Forelimb muscle (tissue), 1 donor: ENCODE results near the gene OTOP3. TPM values are rescaled to one million over a fixed set of nuclear protein-coding genes. Genes with fewer than 3 reads are reported as not detected.
"Not testable (repeated sequence)": the region's sequence is repeated elsewhere in the genome, so short reads cannot be mapped to it uniquely, and the experiment has no call there.

Experiments used
- DNase-seq: peaks from one replicate; pipeline ENCODE4 v3.0.0-alpha.2; 2013; ENCODE audit warnings: low read depth
- polyA plus RNA-seq: library from polyadenylated mRNA; unstranded; fragments of 120-200 nt; gene quantifications from one replicate; pipeline ENCODE4 v1.2.1, GENCODE V29; 2013; ENCODE audit not compliant: insufficient read length

The OTOP3 gene
- polyA plus RNA-seq, 1 donor = not detected

- peak; percentile 60 for DNase-seq
Observed at GRCh38 chr17:74961657-74962350, 26.1 kb downstream of the OTOP3 start.

- no peak for DNase-seq
Observed at GRCh38 chr17:74962622-74963394, 27.1 kb downstream of the OTOP3 start.

GRCh38 chr17:74963656-74964055, 28.0 kb downstream of the OTOP3 start:
- no peak for DNase-seq

- DNase-seq = no peak
Observed at GRCh38 chr17:74964246-74964761, 28.6 kb downstream of the OTOP3 start.

GRCh38 chr17:74964988-74965622, 29.4 kb downstream of the OTOP3 start:
- DNase-seq = no peak

GRCh38 chr17:74968361-74968780, 32.7 kb downstream of the OTOP3 start:
- no peak for DNase-seq

GRCh38 chr17:74969501-74969900, 33.8 kb downstream of the OTOP3 start:
- DNase-seq = not testable (repeated sequence)

GRCh38 chr17:74970395-74970794, 34.7 kb downstream of the OTOP3 start:
- DNase-seq = no peak

GRCh38 chr17:74971069-74971841, 35.6 kb downstream of the OTOP3 start:
- no peak for DNase-seq

GRCh38 chr17:74971842-74972106, 36.1 kb downstream of the OTOP3 start:
- no peak for DNase-seq

GRCh38 chr17:74972107-74972972, 36.6 kb downstream of the OTOP3 start, which contains the start of gene HID1:
Gene HID1 (minus strand): TSS chr17:74972759. CDS start chr17:74972656, 103 bp downstream.
- no peak for DNase-seq

GRCh38 chr17:74972973-74973328, 37.3 kb downstream of the OTOP3 start:
- DNase-seq = no peak

- DNase-seq = no peak
Observed at GRCh38 chr17:74975943-74976342, 40.2 kb downstream of the OTOP3 start.

GRCh38 chr17:74977802-74978201, 42.1 kb downstream of the OTOP3 start:
- no peak for DNase-seq

- no peak for DNase-seq
Observed at GRCh38 chr17:74978240-74978639, 42.5 kb downstream of the OTOP3 start.

GRCh38 chr17:74979408-74980146, 43.9 kb downstream of the OTOP3 start:
- no peak for DNase-seq

GRCh38 chr17:74981318-74981978, 45.8 kb downstream of the OTOP3 start:
- DNase-seq = no peak

- DNase-seq = no peak
Observed at GRCh38 chr17:74981979-74982662, 46.4 kb downstream of the OTOP3 start.
